SK-N-SH treated with all-trans-retinoic acid at 6 μM for 48 hours (cell line): Measurements from ENCODE around the gene ERC1.

Experiments
- ATAC-seq: fragments of 200-7000 bp; cut with Tn5 transposase; 3 replicates; pipeline ENCODE4 v1.9.1; 2020; ENCODE audit warnings: mild to moderate bottlenecking, moderate library complexity
- ARNTL ChIP-seq: fragments of 450-650 bp; formaldehyde crosslinking; IDR thresholded peaks from 2 replicates; pipeline ENCODE4 v1.5.0; 2020; ENCODE audit warnings: low read depth, mild to moderate bottlenecking, moderate library complexity, borderline replicate concordance
- CSDC2 ChIP-seq: fragments of 250-450 bp; sonication (Bioruptor Pico); IDR thresholded peaks from 2 replicates; pipeline ENCODE4 v1.5.0; 2020; ENCODE audit warnings: mild to moderate bottlenecking, moderate library complexity
- ESRRG ChIP-seq: fragments of 250-450 bp; sonication (Bioruptor Pico); IDR thresholded peaks from 2 replicates; pipeline ENCODE4 v1.6.1; 2021; ENCODE audit warnings: mild to moderate bottlenecking
- GLIS3 ChIP-seq: fragments of 250-450 bp; sonication (Bioruptor Pico); IDR thresholded peaks from 2 replicates; pipeline ENCODE4 v1.5.0; 2020; ENCODE audit warnings: mild to moderate bottlenecking, moderate library complexity
- ISL1 ChIP-seq: fragments of 250-450 bp; sonication (Bioruptor Pico); IDR thresholded peaks from 2 replicates; pipeline ENCODE4 v2.1.2; 2022; ENCODE audit warnings: mild to moderate bottlenecking, moderate library complexity
- OSR1 ChIP-seq: fragments of 250-450 bp; sonication (Bioruptor Pico); IDR thresholded peaks from 2 replicates; pipeline ENCODE4 v1.8.0; 2022; ENCODE audit warnings: moderate library complexity, mild to moderate bottlenecking, inconsistent platforms
- PPARA ChIP-seq: fragments of 250-450 bp; sonication (Bioruptor Pico); IDR thresholded peaks from 2 replicates; pipeline ENCODE4 v1.5.0; 2020; ENCODE audit warnings: mild to moderate bottlenecking, borderline replicate concordance
- RARB ChIP-seq: fragments of 250-450 bp; sonication (Bioruptor Pico); IDR thresholded peaks from 2 replicates; pipeline ENCODE4 v1.8.0; 2021; ENCODE audit warnings: mild to moderate bottlenecking, moderate library complexity
- TCF4 ChIP-seq: fragments of 250-450 bp; sonication (Bioruptor Pico); IDR thresholded peaks from 2 replicates; pipeline ENCODE4 v1.8.0; 2021; ENCODE audit warnings: mild to moderate bottlenecking, moderate library complexity, borderline replicate concordance
- ZC3H10 ChIP-seq: fragments of 250-450 bp; sonication (Bioruptor Pico); IDR thresholded peaks from 2 replicates; pipeline ENCODE4 v1.5.1; 2021; ENCODE audit warnings: mild to moderate bottlenecking, moderate library complexity
- ZFP3 ChIP-seq: fragments of 250-450 bp; sonication (Bioruptor Pico); IDR thresholded peaks from 2 replicates; pipeline ENCODE4 v1.5.0; 2020; ENCODE audit warnings: mild to moderate bottlenecking, moderate library complexity
- ZFP30 ChIP-seq: fragments of 450-650 bp; formaldehyde crosslinking; IDR thresholded peaks from 2 replicates; pipeline ENCODE4 v1.5.0; 2022; ENCODE audit warnings: mild to moderate bottlenecking, moderate library complexity
- ZNF70 ChIP-seq: fragments of 450-650 bp; formaldehyde crosslinking; IDR thresholded peaks from 2 replicates; pipeline ENCODE4 v1.5.0; 2020; ENCODE audit warnings: mild to moderate bottlenecking, moderate library complexity
- TF ChIP-seq, protein P1 (sequence below): fragments of 250-450 bp; sonication (Bioruptor Pico); IDR thresholded peaks from 2 replicates; pipeline ENCODE4 v1.8.0; 2020; ENCODE audit warnings: mild to moderate bottlenecking, moderate library complexity, borderline replicate concordance
- TF ChIP-seq, protein P2 (sequence below): fragments of 250-450 bp; sonication (Bioruptor Pico); IDR thresholded peaks from 2 replicates; pipeline ENCODE4 v1.5.0; 2020; ENCODE audit warnings: mild to moderate bottlenecking, moderate library complexity
- TF ChIP-seq, protein P3 (sequence below): fragments of 250-450 bp; sonication (Bioruptor Pico); IDR thresholded peaks from 2 replicates; pipeline ENCODE4 v1.5.1; 2021; ENCODE audit warnings: mild to moderate bottlenecking, moderate library complexity
- TF ChIP-seq, protein P4 (sequence below): fragments of 250-450 bp; sonication (Bioruptor Pico); IDR thresholded peaks from 2 replicates; pipeline ENCODE4 v1.5.1; 2020; ENCODE audit warnings: low read depth, mild to moderate bottlenecking, moderate library complexity

The ERC1 gene

DNA sequence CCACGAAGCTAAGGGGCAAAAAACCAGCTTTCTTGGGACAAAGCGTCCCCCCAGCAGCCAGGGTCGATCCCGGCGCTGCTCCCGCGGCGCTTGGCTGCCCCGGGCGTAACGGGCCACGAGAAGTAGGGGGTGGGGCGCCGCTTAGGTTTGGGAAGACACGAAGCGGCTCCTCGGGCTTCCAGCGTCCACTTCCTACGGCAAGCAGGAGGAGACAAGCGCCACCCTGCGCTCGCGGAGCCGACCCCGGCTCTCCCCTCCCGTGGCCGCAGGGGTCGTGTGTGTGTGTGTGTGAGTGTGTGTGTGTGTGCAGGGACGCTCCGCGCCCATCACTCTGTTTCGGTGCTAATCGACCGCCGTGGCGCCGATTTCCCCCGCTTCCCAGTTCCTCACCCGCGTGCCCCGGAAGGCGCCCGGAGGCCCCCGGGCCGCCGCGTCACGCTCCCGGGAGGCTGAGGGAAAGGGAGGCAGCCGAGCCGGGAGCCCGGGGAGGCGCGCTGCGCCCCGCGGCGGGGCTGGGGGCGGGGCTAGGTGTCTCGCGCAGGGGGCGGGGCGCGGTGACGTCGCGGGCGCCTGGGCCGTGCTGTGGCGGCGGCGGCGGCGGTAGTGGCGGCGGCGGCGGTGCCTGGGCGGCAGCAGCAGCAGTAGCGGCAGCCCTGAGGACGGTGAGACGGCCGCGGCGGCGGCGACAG, at the start of gene ERC1:
TSS of gene ERC1 (plus strand) at position 563 of the 689 bp plus-strand sequence. CDS start 36,681 bp downstream, outside the sequence.
- TF ChIP-seq, protein P1, sequence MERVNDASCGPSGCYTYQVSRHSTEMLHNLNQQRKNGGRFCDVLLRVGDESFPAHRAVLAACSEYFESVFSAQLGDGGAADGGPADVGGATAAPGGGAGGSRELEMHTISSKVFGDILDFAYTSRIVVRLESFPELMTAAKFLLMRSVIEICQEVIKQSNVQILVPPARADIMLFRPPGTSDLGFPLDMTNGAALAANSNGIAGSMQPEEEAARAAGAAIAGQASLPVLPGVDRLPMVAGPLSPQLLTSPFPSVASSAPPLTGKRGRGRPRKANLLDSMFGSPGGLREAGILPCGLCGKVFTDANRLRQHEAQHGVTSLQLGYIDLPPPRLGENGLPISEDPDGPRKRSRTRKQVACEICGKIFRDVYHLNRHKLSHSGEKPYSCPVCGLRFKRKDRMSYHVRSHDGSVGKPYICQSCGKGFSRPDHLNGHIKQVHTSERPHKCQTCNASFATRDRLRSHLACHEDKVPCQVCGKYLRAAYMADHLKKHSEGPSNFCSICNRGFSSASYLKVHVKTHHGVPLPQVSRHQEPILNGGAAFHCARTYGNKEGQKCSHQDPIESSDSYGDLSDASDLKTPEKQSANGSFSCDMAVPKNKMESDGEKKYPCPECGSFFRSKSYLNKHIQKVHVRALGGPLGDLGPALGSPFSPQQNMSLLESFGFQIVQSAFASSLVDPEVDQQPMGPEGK, result 0 out of 2 replicates have a peak, but pooled peaks have one; percentile 16
- TF ChIP-seq CSDC2 (CRISPR knock-in tag) (peak; percentile 52; the same call in 1 of the 2 replicates), RARB (CRISPR knock-in tag) (no peak), ZFP3 (CRISPR knock-in tag) (peak; percentile 70)
- TF ChIP-seq, all 23 proteins: peak for 3
- ATAC-seq, result peak; percentile 77

DNA sequence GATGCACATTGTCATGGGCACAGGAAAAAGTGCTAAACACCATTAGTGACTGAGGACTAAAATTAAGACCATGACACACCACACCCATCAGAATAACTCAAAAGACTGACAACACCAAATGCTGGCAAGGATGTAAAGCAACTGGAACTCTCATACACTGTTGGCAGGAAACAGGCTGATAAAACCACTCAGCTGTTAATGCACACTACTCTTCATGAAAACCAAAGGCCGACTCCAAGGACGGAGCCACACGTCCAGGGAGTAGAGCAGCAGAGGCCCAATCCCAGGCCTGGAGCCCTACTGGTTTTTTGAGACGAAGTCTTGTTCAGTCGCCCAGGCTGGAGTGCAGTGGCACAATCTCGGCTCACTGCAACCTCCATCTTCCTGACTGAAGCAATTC, 48.0 kb upstream of the ERC1 start:
- no peak for ATAC-seq
- TF ChIP-seq ZNF70 (no peak), ZFP3 (CRISPR knock-in tag) (no peak), RARB (CRISPR knock-in tag) (no peak), ZC3H10 (CRISPR knock-in tag) (no peak), GLIS3 (CRISPR knock-in tag) (no peak), ZFP30 (CRISPR knock-in tag) (no peak)
- TF ChIP-seq, protein P2, sequence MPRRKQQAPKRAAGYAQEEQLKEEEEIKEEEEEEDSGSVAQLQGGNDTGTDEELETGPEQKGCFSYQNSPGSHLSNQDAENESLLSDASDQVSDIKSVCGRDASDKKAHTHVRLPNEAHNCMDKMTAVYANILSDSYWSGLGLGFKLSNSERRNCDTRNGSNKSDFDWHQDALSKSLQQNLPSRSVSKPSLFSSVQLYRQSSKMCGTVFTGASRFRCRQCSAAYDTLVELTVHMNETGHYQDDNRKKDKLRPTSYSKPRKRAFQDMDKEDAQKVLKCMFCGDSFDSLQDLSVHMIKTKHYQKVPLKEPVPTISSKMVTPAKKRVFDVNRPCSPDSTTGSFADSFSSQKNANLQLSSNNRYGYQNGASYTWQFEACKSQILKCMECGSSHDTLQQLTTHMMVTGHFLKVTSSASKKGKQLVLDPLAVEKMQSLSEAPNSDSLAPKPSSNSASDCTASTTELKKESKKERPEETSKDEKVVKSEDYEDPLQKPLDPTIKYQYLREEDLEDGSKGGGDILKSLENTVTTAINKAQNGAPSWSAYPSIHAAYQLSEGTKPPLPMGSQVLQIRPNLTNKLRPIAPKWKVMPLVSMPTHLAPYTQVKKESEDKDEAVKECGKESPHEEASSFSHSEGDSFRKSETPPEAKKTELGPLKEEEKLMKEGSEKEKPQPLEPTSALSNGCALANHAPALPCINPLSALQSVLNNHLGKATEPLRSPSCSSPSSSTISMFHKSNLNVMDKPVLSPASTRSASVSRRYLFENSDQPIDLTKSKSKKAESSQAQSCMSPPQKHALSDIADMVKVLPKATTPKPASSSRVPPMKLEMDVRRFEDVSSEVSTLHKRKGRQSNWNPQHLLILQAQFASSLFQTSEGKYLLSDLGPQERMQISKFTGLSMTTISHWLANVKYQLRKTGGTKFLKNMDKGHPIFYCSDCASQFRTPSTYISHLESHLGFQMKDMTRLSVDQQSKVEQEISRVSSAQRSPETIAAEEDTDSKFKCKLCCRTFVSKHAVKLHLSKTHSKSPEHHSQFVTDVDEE (CRISPR knock-in tag), result no peak
- TF ChIP-seq, protein P3, sequence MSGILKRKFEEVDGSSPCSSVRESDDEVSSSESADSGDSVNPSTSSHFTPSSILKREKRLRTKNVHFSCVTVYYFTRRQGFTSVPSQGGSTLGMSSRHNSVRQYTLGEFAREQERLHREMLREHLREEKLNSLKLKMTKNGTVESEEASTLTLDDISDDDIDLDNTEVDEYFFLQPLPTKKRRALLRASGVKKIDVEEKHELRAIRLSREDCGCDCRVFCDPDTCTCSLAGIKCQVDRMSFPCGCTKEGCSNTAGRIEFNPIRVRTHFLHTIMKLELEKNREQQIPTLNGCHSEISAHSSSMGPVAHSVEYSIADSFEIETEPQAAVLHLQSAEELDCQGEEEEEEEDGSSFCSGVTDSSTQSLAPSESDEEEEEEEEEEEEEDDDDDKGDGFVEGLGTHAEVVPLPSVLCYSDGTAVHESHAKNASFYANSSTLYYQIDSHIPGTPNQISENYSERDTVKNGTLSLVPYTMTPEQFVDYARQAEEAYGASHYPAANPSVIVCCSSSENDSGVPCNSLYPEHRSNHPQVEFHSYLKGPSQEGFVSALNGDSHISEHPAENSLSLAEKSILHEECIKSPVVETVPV (CRISPR knock-in tag), result no peak

DNA sequence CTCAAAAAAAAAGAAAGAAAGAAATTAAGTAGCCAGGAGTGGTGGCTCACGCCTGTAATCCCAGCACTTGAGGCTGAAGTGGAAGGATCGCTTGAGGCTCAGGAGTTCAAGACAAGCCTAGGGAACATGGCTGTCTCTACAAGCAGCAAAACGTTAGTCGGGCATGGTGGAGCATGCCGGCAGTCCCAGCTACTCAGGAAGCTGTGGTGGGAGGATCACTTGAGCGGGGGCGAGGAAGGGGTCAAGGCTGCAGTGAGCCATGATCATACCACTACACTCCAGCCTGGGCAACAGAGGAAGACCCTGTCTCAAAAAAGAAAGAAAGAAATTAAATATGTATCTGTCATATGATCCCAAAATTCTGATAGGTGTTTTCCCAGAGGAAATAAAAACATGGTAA, 46.8 kb upstream of the ERC1 start:
- TF ChIP-seq PPARA (CRISPR knock-in tag) (no peak), OSR1 (CRISPR knock-in tag) (no peak), RARB (CRISPR knock-in tag) (no peak), ISL1 (CRISPR knock-in tag) (no peak), TCF4 (CRISPR knock-in tag) (no peak)
- TF ChIP-seq, protein P4, sequence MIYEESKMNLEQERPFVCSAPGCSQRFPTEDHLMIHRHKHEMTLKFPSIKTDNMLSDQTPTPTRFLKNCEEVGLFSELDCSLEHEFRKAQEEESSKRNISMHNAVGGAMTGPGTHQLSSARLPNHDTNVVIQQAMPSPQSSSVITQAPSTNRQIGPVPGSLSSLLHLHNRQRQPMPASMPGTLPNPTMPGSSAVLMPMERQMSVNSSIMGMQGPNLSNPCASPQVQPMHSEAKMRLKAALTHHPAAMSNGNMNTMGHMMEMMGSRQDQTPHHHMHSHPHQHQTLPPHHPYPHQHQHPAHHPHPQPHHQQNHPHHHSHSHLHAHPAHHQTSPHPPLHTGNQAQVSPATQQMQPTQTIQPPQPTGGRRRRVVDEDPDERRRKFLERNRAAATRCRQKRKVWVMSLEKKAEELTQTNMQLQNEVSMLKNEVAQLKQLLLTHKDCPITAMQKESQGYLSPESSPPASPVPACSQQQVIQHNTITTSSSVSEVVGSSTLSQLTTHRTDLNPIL (CRISPR knock-in tag), result no peak
- TF ChIP-seq, protein P3 (CRISPR knock-in tag), result no peak
- ATAC-seq, result no peak

DNA sequence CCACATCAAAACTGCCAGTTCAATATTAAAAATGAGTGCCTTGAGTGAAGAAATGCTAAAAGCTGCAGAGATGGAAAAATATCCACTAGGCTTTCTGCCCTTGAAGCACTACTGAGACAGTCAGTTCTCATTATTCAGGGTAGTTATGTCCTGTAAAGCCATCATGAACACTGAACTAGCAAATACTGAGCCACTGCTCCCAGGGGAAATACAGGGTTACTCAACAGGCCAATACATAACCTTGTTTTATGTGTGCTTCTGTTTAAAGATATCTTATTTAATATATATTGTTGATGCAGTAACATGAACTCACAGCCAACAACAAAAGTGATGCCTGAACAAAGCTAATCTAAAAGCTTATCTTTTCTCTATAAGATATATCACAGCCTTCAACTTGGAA, 44.8 kb upstream of the ERC1 start:
- TF ChIP-seq GLIS3 (CRISPR knock-in tag), result no peak
- no peak for ATAC-seq

DNA sequence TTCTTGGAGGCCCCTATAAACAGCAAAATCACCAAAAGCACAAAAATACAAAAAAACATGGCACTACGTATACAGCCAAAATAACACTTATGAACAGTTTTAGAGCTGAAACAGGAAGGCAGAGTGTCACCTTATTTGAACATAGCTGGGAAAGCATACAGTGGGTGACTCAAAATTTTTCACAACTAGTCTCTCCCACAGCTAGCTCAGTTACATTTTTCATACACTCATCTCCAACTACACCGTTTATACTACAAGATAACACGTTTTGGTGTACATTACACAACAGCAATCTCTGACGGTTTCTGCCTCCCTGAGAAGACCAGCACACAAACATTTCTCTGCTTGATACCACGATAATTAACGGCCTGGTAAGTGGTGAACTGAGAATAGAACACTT, 44.4 kb upstream of the ERC1 start:
- ATAC-seq, result no peak
- TF ChIP-seq, protein P1, result no peak
- TF ChIP-seq ISL1 (CRISPR knock-in tag) (no peak), RARB (CRISPR knock-in tag) (no peak), ZFP30 (CRISPR knock-in tag) (no peak), ESRRG (CRISPR knock-in tag) (no peak), CSDC2 (CRISPR knock-in tag) (no peak), GLIS3 (CRISPR knock-in tag) (no peak), ARNTL (CRISPR knock-in tag) (no peak)
- TF ChIP-seq, protein P2 (CRISPR knock-in tag), result no peak
